Rectal smooth muscle tissue (tissue), 1 donor: ENCODE measurements around the gene PCBD2.
"Not testable (repeated sequence)": the region's sequence is repeated elsewhere in the genome, so short reads cannot be mapped to it uniquely, and the experiment has no call there.

Experiments
- H3K27ac ChIP-seq: one replicate; pipeline ENCODE4 v1.7.0; 2013; ENCODE audit warnings: low read depth, low read length, inconsistent platforms
- H3K27me3 ChIP-seq: one replicate; pipeline ENCODE4 v1.7.0; 2013; ENCODE audit warnings: low read length; ENCODE audit not compliant: control insufficient read depth, insufficient read depth
- H3K36me3 ChIP-seq: one replicate; pipeline ENCODE4 v1.7.0; 2013; ENCODE audit warnings: low read length; ENCODE audit not compliant: control insufficient read depth, insufficient read depth
- H3K4me1 ChIP-seq: one replicate; pipeline ENCODE4 v1.7.0; 2013; ENCODE audit warnings: low read length; ENCODE audit not compliant: control insufficient read depth, insufficient read depth
- H3K4me3 ChIP-seq: one replicate; pipeline ENCODE4 v1.7.0; 2013; ENCODE audit warnings: low read length
- H3K9ac ChIP-seq: one replicate; pipeline ENCODE4 v1.7.0; 2013; ENCODE audit warnings: low read length

The PCBD2 gene

DNA sequence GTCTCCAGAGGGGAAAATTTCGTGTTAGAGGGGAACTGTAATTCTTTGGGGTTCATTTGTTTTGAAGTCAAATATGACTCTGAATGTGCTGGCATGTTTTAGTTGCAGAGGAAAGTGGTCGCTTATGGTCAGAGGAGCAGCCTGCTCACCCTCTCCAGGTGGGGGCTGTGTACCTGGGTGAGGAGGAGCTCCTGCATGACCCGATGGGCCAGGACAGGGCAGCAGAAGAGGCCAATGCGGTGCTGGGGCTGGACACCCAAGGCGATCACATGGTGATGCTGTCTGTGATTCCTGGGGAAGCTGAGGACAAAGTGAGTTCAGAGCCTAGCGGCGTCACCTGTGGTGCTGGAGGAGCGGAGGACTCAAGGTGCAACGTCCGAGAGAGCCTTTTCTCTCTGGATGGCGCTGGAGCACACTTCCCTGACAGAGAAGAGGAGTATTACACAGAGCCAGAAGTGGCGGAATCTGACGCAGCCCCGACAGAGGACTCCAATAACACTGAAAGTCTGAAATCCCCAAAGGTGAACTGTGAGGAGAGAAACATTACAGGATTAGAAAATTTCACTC lies 17.3 kb upstream of the PCBD2 start:
- Histone ChIP-seq H3K36me3 (peaks cover 2% of the 10 kb centered on the region), H3K27me3 (no peaks in the 10 kb centered on the region), H3K4me3 (no peak overlapping the region), H3K9ac (no peak overlapping the region), H3K4me1 (no peaks in the 10 kb centered on the region), H3K27ac (no peak overlapping the region)

DNA sequence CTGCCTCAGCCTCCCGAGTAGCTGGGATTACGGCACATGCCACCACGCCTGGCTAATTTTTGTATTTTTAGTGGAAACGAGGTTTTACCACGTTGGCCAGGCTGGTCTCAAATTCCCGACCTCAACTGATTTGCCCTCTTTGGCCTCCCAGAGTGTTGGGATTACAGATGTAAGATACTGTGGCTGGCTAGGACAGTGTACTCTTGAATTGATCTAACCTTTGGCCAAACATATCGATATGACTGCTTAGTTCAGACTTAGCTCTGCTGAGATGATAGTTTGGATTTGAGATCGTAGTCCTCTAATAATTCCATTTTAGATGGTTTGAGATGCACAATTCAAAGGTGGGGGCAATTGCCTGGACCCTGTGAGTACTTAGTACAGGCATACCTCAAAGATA lies 15.6 kb upstream of the PCBD2 start:
- peaks cover 2% of the 10 kb centered on the region for H3K36me3 ChIP-seq

DNA sequence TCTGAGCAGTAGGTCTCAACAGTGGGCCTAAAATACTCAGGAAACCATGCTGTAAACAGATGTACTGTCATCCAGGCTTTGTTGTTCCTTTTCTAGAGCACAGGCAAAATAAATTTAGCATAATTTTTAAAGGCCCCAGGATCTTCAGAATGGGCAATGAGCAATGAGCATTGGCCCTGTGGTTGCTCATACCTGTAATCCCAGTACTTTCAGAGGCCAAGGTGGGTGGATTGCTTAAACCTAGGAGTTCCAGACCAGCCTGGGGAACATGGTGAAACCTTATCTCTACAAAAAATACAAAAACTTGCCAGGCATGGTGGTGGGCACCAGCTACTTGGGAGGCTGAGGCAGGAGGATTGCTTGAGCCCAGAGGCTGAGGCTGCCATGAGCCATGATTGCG lies 13.5 kb upstream of the PCBD2 start:
- Histone ChIP-seq H3K4me3 (no peak overlapping the region), H3K36me3 (peaks cover 2% of the 10 kb centered on the region), H3K4me1 (no peaks in the 10 kb centered on the region), H3K9ac (no peak overlapping the region), H3K27ac (no peak overlapping the region), H3K27me3 (no peaks in the 10 kb centered on the region)

More for the DNA sequence above, 15.6 kb upstream of the PCBD2 start:
- H3K9ac ChIP-seq, result no peak overlapping the region
- no peaks in the 10 kb centered on the region for H3K27me3 ChIP-seq
- H3K4me3 ChIP-seq, result no peak overlapping the region
- H3K27ac ChIP-seq, result no peak overlapping the region
- H3K4me1 ChIP-seq, result no peaks in the 10 kb centered on the region

DNA sequence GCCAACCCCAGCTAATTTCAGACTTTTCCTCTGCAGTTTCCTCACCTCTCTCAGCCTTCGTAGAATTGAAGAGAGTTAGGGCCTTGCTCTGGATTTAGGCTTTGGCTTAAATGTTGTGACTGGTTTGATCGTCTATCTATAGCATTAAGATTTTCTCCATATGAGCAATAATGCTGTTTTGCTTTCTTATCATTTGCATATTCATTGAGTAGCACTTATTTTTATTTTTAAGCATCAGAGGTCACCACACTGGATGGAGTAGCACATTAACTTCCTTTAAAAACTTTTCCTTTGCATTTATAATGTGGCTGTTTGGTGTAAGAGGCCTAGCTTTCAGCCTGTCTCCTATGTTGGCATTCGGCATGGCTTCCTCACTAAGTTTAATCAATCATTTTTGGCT lies 12.6 kb upstream of the PCBD2 start:
- no peaks in the 10 kb centered on the region for H3K4me1 ChIP-seq
- no peak overlapping the region for H3K27ac ChIP-seq
- H3K4me3 ChIP-seq, result no peak overlapping the region
- peaks cover 2% of the 10 kb centered on the region for H3K36me3 ChIP-seq
- H3K27me3 ChIP-seq, result no peaks in the 10 kb centered on the region
- H3K9ac ChIP-seq, result no peak overlapping the region

DNA sequence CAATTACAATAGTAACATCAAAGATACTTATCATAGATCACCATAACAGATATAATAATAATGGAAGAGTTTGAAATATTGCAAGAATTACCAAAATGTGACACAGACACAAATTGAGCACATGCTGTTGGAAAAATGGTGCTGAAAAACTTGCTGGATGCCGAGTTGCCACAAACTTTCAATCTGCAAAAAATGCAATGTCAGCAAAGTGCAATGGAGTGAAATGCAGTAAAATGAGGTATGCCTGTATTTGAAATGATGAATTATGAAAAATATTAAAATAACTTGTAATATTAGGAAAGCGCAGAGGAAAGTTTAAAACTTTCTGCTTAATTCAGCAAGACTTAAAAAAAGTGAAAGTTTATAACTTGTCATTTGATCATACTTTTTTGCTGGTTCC lies 12.0 kb upstream of the PCBD2 start:
- Histone ChIP-seq H3K4me1 (no peaks in the 10 kb centered on the region), H3K36me3 (peaks cover 2% of the 10 kb centered on the region)

DNA sequence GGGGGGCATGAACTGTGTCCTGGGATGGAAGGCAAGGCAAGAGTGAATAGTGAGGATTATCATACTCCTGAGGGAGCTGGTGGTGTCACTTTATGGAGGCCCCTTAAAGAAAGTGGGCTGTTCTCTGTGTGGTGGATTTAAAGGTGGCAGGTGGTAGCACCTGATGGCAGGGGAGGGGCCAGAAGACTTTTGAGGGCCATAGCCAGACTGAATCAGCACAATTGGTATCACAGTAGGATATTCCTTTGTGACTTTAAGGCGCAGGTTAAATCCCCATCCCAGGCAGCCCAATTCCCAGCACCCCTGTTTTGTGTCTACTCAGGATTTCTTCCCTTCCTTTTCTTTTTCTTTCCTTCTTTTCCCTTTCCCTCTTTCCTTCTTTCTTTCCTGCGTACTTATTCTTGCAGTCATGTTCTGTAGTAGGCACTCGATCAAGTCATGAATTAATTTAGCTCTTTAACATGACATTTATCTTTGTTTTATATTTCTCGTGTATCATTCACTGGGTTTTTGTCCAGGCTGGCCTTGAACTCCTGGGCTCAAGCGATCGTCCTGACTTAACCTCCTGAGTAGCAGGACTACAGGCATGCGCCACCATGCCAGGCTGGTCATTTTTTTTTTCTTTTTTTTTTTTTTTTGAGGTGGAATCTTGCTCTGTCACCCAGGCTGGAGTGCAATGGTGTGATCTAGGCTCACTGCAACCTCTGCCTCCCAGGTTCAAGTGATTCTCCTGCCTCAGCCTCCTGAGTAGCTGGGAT lies 11.0 kb upstream of the PCBD2 start:
- Histone ChIP-seq H3K9ac (no peak overlapping the region), H3K4me3 (no peak overlapping the region), H3K27ac (no peak overlapping the region), H3K27me3 (no peaks in the 10 kb centered on the region), H3K4me1 (no peaks in the 10 kb centered on the region), H3K36me3 (peaks cover under 1% of the 10 kb centered on the region)

More for the DNA sequence above, 12.0 kb upstream of the PCBD2 start:
- H3K27me3 ChIP-seq, result no peaks in the 10 kb centered on the region
- H3K4me3 ChIP-seq, result no peak overlapping the region
- no peak overlapping the region for H3K27ac ChIP-seq
- H3K9ac ChIP-seq, result no peak overlapping the region

- H3K27me3 ChIP-seq, result no peaks in the 10 kb centered on the region
- H3K4me1 ChIP-seq, result no peaks in the 10 kb centered on the region
- H3K36me3 ChIP-seq, result no peaks in the 10 kb centered on the region
- no peak overlapping the region for H3K4me3 ChIP-seq
- H3K27ac ChIP-seq, result no peak overlapping the region
- H3K9ac ChIP-seq, result no peak overlapping the region
Measured at GRCh38 chr5:134902071-134902801, 2.7 kb upstream of the PCBD2 start.

GRCh38 chr5:134905246-134905996 lies 490 bp downstream of the PCBD2 start:
- H3K27me3 ChIP-seq, result no peaks in the 10 kb centered on the region
- H3K36me3 ChIP-seq, result no peaks in the 10 kb centered on the region
- H3K4me1 ChIP-seq, result no peaks in the 10 kb centered on the region
- H3K27ac ChIP-seq, result peak overlapping the region; percentile 98
- H3K4me3 ChIP-seq, result peak overlapping the region; percentile 72
- H3K9ac ChIP-seq, result peak overlapping the region; percentile 3

GRCh38 chr5:134906811-134907210 lies 1.9 kb downstream of the PCBD2 start:
- no peak overlapping the region for H3K4me3 ChIP-seq
- H3K4me1 ChIP-seq, result no peaks in the 10 kb centered on the region
- no peaks in the 10 kb centered on the region for H3K36me3 ChIP-seq
- no peak overlapping the region for H3K27ac ChIP-seq
- no peak overlapping the region for H3K9ac ChIP-seq
- no peaks in the 10 kb centered on the region for H3K27me3 ChIP-seq

- H3K27me3 ChIP-seq, H3K36me3 ChIP-seq, H3K27ac ChIP-seq, H3K4me3 ChIP-seq, H3K9ac ChIP-seq, H3K4me1 ChIP-seq: not testable (repeated sequence)
Measured at GRCh38 chr5:134910752-134911151, 5.8 kb downstream of the PCBD2 start.

- Histone ChIP-seq H3K27me3 (no peaks in the 10 kb centered on the region), H3K4me3 (no peak overlapping the region), H3K27ac (no peak overlapping the region), H3K4me1 (no peaks in the 10 kb centered on the region), H3K36me3 (peaks cover 7% of the 10 kb centered on the region), H3K9ac (no peak overlapping the region)
Measured at GRCh38 chr5:134911285-134912206, 6.6 kb downstream of the PCBD2 start.
